ENCODE data around the gene MSRB3.
"Not testable (repeated sequence)": the region's sequence is repeated elsewhere in the genome, so short reads cannot be mapped to it uniquely, and the experiment has no call there.

MSRB3 gene

DNA sequence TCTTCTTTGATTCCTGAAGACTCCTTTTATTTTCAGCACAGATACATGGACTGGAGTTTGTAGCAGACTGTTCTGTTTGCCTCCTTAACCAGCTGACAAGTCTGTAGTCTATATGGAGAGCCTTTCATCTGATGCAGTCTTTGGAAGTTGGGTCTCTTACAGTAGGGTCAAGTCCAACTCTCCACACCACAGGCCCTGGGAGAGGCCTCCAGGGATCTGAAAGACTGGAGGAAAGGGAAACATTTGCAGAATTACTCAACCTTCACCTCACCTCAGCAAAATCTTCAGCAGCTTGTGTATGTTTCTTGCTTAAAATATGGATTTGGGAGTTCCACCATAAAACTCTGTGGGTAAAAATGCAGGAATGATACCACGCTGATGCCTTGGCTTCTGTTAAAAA is 188.4 kb downstream of the MSRB3 start:
- no peaks in the 10 kb centered on the region for H3K27me3 ChIP-seq
- peaks cover 26% of the 10 kb centered on the region for H3K36me3 ChIP-seq
- no peaks in the 10 kb centered on the region for H3K4me1 ChIP-seq (ENCODE audit: control insufficient read depth in 1 of 2, insufficient read depth in 1 of 2, low read depth in 1 of 2, low read length in 1 of 2)
- H3K27ac ChIP-seq = no peak overlapping the region
- H3K9me3 ChIP-seq = no peaks in the 10 kb centered on the region
- TF ChIP-seq CTCF (IDR thresholded peaks at IDR 0.05) = no peak
- H3K4me3 ChIP-seq (ENCODE audit: low read depth in 1 of 2, low read length in 1 of 2) = no peak overlapping the region

DNA sequence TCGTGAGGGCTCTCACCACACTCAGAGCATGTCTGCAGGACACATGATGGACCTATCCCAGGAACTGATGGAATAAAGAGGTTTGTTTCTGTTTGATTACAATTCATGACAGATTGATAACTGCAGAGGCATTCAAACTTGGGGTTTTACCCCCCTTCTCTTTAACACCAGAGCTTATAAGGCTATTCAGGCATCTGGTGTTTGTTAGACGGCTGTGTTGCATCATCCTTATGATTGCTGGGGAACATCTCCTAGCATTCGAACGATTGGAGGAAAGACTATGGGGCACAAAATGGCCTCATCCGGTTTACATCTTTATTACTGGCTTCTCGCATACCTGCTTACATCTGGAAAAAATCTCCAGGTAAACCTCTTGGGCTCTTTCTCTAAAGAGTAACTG is 191.8 kb downstream of the MSRB3 start:
- H3K4me3 ChIP-seq (ENCODE audit: low read depth in 1 of 2, low read length in 1 of 2) = no peak overlapping the region
- no peaks in the 10 kb centered on the region for H3K9me3 ChIP-seq
- no peaks in the 10 kb centered on the region for H3K36me3 ChIP-seq
- TF ChIP-seq CTCF (IDR thresholded peaks at IDR 0.05) = no peak
- H3K4me1 ChIP-seq (ENCODE audit: control insufficient read depth in 1 of 2, insufficient read depth in 1 of 2, low read depth in 1 of 2, low read length in 1 of 2) = no peaks in the 10 kb centered on the region
- H3K27me3 ChIP-seq = no peaks in the 10 kb centered on the region
- no peak overlapping the region for H3K27ac ChIP-seq

GRCh38 chr12:65472079-65472478 is 193.6 kb downstream of the MSRB3 start:
- H3K4me1 ChIP-seq (ENCODE audit: control insufficient read depth in 1 of 2, insufficient read depth in 1 of 2, low read depth in 1 of 2, low read length in 1 of 2) = no peaks in the 10 kb centered on the region
- no peaks in the 10 kb centered on the region for H3K36me3 ChIP-seq
- no peaks in the 10 kb centered on the region for H3K27me3 ChIP-seq
- TF ChIP-seq CTCF (IDR thresholded peaks at IDR 0.05) = no peak
- H3K4me3 ChIP-seq (ENCODE audit: low read depth in 1 of 2, low read length in 1 of 2) = no peak overlapping the region
- H3K9me3 ChIP-seq = no peaks in the 10 kb centered on the region
- H3K27ac ChIP-seq = no peak overlapping the region

- Histone ChIP-seq H3K4me1 (ENCODE audit: control insufficient read depth in 1 of 2, insufficient read depth in 1 of 2, low read depth in 1 of 2, low read length in 1 of 2) (no peaks in the 10 kb centered on the region), H3K9me3 (no peaks in the 10 kb centered on the region), H3K4me3 (ENCODE audit: low read depth in 1 of 2, low read length in 1 of 2) (no peak overlapping the region), H3K27me3 (no peaks in the 10 kb centered on the region), H3K36me3 (no peaks in the 10 kb centered on the region), H3K27ac (no peak overlapping the region)
- TF ChIP-seq CTCF (IDR thresholded peaks at IDR 0.05) = no peak
Measured at GRCh38 chr12:65474831-65475230, 196.3 kb downstream of the MSRB3 start.

DNA sequence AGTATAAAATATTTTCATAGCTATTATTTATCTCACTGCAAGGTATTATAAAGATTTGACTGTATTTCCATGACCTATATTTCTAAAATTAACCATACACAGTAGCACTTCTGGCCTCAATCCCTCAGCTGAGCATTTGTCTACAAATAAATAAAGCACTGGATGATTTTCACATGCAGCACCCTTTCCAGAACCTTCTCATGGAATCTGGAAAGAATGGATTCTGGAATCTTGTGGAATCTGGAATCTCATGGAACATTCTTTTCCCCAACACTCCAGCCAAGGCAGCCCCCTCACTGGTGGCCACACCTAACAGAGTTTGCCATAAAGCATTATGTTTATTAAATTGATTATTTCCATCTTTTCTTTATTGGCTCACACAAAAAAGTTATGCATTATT is 199.2 kb downstream of the MSRB3 start:
- H3K36me3 ChIP-seq = no peaks in the 10 kb centered on the region

GRCh38 chr12:65483891-65484516 is 205.5 kb downstream of the MSRB3 start:
- H3K4me3 ChIP-seq (ENCODE audit: low read depth in 1 of 2, low read length in 1 of 2); H3K27ac ChIP-seq; H3K27me3 ChIP-seq; H3K4me1 ChIP-seq (ENCODE audit: control insufficient read depth in 1 of 2, insufficient read depth in 1 of 2, low read depth in 1 of 2, low read length in 1 of 2); H3K36me3 ChIP-seq: not testable (repeated sequence)
- peaks cover 14% of the 10 kb centered on the region for H3K9me3 ChIP-seq

More for the DNA sequence above, 199.2 kb downstream of the MSRB3 start:
- no peak overlapping the region for H3K4me3 ChIP-seq (ENCODE audit: low read depth in 1 of 2, low read length in 1 of 2)
- H3K27ac ChIP-seq = no peak overlapping the region
- no peaks in the 10 kb centered on the region for H3K9me3 ChIP-seq
- no peaks in the 10 kb centered on the region for H3K27me3 ChIP-seq
- no peak for TF ChIP-seq CTCF (IDR thresholded peaks at IDR 0.05)
- no peaks in the 10 kb centered on the region for H3K4me1 ChIP-seq (ENCODE audit: control insufficient read depth in 1 of 2, insufficient read depth in 1 of 2, low read depth in 1 of 2, low read length in 1 of 2)
